ENCODE results near the gene CSNK2A1. TPM values are rescaled to one million over a fixed set of nuclear protein-coding genes. Genes with fewer than 3 reads are reported as not detected.

CSNK2A1 gene
- total RNA-seq, 6 donors from 2014 or later = 54.4 to 111 (median 79.8) TPM

DNA sequence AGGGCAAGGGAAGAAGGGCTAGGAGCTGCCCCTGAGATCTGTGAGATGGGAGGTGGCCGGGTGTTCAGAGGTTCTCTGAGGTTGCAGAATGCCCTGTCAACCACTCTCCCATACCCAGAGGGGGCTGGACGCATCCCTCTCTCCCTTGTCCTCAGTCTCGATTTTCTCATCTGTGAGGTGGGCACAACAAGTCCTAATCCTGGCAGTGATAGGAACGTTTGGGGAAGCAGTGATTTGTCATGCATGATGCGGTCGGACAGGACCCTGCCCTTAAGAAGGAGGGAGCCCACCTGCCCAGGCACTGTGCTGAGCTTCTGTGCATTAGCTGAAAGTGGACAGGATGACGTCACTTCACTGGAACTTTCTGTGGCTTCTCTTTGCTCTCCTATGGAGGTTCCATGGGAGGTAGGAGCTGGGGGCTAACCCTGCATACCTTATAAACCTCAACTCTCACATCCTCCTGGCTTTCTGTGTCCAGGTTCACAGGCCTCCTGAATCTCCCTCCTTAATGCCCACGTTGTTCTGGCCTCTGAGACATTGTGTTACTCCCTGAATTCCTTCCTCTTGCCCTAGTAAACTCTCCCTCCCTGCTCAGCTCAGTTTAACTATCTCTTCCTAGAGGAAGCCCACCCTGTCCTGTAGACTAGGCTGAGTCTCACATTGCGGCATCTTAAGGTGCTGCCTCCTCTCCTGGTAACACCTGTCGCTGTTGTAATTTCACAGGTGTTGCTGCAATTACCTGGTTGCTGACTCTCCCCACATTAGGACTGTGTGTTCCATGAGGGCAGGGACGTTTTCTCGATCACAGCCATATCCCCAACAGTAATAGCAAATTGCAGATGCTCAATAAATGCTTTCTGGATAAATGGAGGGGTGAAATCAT, 30.1 kb upstream of the CSNK2A1 start:
- Histone ChIP-seq H3K27me3 (no peaks in the 10 kb centered on the region), H3K27ac (peak overlapping the region in 2 of 4 donors; percentile 41 to 45), H3K36me3 (no peaks in the 10 kb centered on the region)

DNA sequence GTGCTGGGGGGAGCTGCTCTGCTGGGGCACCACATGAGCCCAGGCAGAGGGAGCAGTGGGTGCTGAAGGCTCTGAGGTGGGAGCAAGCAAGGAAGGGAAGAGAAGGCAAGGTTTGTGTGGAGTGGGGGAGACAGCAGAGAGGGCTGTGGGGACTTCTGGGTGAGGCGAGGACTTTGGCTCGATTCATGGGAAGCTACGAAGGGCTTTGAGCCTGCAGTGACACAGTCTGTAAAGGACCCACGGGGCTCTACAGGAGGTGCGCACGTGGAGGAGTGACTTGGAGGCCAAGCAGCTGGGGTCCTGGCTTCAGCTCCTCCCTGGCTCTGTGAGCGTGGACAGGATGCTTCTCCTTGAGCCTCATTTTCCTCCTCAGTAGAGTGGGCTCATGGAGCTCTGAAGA, 29.1 kb upstream of the CSNK2A1 start:
- TF ChIP-seq, protein P1, sequence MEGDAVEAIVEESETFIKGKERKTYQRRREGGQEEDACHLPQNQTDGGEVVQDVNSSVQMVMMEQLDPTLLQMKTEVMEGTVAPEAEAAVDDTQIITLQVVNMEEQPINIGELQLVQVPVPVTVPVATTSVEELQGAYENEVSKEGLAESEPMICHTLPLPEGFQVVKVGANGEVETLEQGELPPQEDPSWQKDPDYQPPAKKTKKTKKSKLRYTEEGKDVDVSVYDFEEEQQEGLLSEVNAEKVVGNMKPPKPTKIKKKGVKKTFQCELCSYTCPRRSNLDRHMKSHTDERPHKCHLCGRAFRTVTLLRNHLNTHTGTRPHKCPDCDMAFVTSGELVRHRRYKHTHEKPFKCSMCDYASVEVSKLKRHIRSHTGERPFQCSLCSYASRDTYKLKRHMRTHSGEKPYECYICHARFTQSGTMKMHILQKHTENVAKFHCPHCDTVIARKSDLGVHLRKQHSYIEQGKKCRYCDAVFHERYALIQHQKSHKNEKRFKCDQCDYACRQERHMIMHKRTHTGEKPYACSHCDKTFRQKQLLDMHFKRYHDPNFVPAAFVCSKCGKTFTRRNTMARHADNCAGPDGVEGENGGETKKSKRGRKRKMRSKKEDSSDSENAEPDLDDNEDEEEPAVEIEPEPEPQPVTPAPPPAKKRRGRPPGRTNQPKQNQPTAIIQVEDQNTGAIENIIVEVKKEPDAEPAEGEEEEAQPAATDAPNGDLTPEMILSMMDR (IDR thresholded peaks at IDR 0.05) = no peak
- TF ChIP-seq POLR2A (IDR thresholded peaks at IDR 0.05) = no peak
- no peak for TF ChIP-seq POLR2AphosphoS5 (IDR thresholded peaks at IDR 0.05)
- no peaks in the 10 kb centered on the region for H3K9me3 ChIP-seq
- DNase-seq (no peak), ATAC-seq (ENCODE audit: low FRiP score in 2 of 2) (no peak)
- peak overlapping the region in 1 of 4 donors; percentile 32 for H3K27ac ChIP-seq
- peaks cover 0 to 4% (median 0%) of the 10 kb centered on the region in 4 donors for H3K27me3 ChIP-seq
- H3K36me3 ChIP-seq = no peaks in the 10 kb centered on the region
- H3K4me1 ChIP-seq = peaks cover 11 to 34% (median 20%) of the 10 kb centered on the region in 4 donors
- H3K4me3 ChIP-seq = no peak overlapping the region
- WGBS, 2 donors = 53 to 65% methylated on average over 7 of the region's 7 CpGs

More for the DNA sequence above, 30.1 kb upstream of the CSNK2A1 start:
- H3K4me3 ChIP-seq = no peak overlapping the region
- H3K4me1 ChIP-seq = peaks cover 11 to 30% (median 20%) of the 10 kb centered on the region in 4 donors
- no peaks in the 10 kb centered on the region for H3K9me3 ChIP-seq
- ATAC-seq (ENCODE audit: low FRiP score in 2 of 2) (no peak), DNase-seq (no peak)
- 69 to 75% methylated on average over 11 of the region's 12 CpGs for WGBS, 2 donors
- TF ChIP-seq EP300 (IDR thresholded peaks at IDR 0.05) (no peak), POLR2A (IDR thresholded peaks at IDR 0.05) (no peak), POLR2AphosphoS5 (IDR thresholded peaks at IDR 0.05) (no peak)
- TF ChIP-seq, protein P1 (IDR thresholded peaks at IDR 0.05) = no peak

- no peaks in the 10 kb centered on the region for H3K36me3 ChIP-seq
- WGBS, 2 donors = 16 to 25% methylated on average over 16 to 22 of the region's 24 CpGs
- H3K4me1 ChIP-seq = peaks cover 11 to 34% (median 20%) of the 10 kb centered on the region in 4 donors
- H3K4me3 ChIP-seq = peak overlapping the region in 1 of 4 donors; percentile 2
- H3K9me3 ChIP-seq = no peaks in the 10 kb centered on the region
- H3K27me3 ChIP-seq = peaks cover 0 to 4% (median 0%) of the 10 kb centered on the region in 4 donors
- TF ChIP-seq, protein P1 (IDR thresholded peaks at IDR 0.05) = no peak
- TF ChIP-seq POLR2AphosphoS5 (IDR thresholded peaks at IDR 0.05) (peak in 1 of 2 donors; percentile 20), EP300 (IDR thresholded peaks at IDR 0.05) (no peak), POLR2A (IDR thresholded peaks at IDR 0.05) (no peak)
- peak overlapping the region in 3 of 4 donors; percentile 9 to 55 (median 27) for H3K27ac ChIP-seq
- ATAC-seq (ENCODE audit: low FRiP score in 2 of 2) (peak; percentile 51 to 65), DNase-seq (peak; percentile 38 to 89)
Measured at GRCh38 chr20:571754-572441, 28.3 kb upstream of the CSNK2A1 start.

GRCh38 chr20:568673-569415, 25.3 kb upstream of the CSNK2A1 start:
- WGBS, 2 donors = 57 to 65% methylated on average over 8 to 14 of the region's 14 CpGs
- peaks cover 0 to 4% (median 0%) of the 10 kb centered on the region in 4 donors for H3K27me3 ChIP-seq
- ATAC-seq (ENCODE audit: low FRiP score in 2 of 2) (no peak), DNase-seq (no peak)
- H3K4me3 ChIP-seq = no peak overlapping the region
- H3K27ac ChIP-seq = peak overlapping the region in 1 of 4 donors; percentile 10
- TF ChIP-seq POLR2A (IDR thresholded peaks at IDR 0.05) = no peak
- TF ChIP-seq, protein P1 (IDR thresholded peaks at IDR 0.05) = no peak
- no peak for TF ChIP-seq POLR2AphosphoS5 (IDR thresholded peaks at IDR 0.05)
- TF ChIP-seq EP300 (IDR thresholded peaks at IDR 0.05) = no peak
- no peaks in the 10 kb centered on the region for H3K9me3 ChIP-seq
- peaks cover 11 to 23% (median 17%) of the 10 kb centered on the region in 4 donors for H3K4me1 ChIP-seq
- H3K36me3 ChIP-seq = no peaks in the 10 kb centered on the region
